Gastroesophageal sphincter (tissue), 4 donors: ENCODE measurements around the gene GALNT18. TPM values are rescaled to one million over a fixed set of nuclear protein-coding genes. Genes with fewer than 3 reads are reported as not detected.
A peak's percentile ranks its signal among the peaks of the same experiment; 100 is the strongest.

ENCODE experiments used
- ATAC-seq: fragments of 150-250 bp; one replicate; pipeline ENCODE4 v1.9.1; 2016; ENCODE audit warnings: mild to moderate bottlenecking, moderate library complexity
- H3K27ac ChIP-seq, 4 donors: fragments of 200-600 bp; sonication (generic) in 3 of 4; 1 replicate in 3 of 4; 2 replicates in 1 of 4; pipeline ENCODE4 v1.5.1; 2016 to 2019
- H3K27me3 ChIP-seq: fragments of 200-600 bp; sonication (generic); one replicate; pipeline ENCODE4 v1.5.1; 2019
- H3K36me3 ChIP-seq, 2 donors: fragments of 200-600 bp; sonication (generic); one replicate each; pipeline ENCODE4 v1.5.1; 2019; ENCODE audit warnings: control low read depth in 1 of 2
- H3K4me1 ChIP-seq, 3 donors: fragments of 200-600 bp; sonication (generic); 1 replicate in 2 of 3; 2 replicates in 1 of 3; pipeline ENCODE4 v1.5.1; 2016 to 2019; ENCODE audit warnings: control low read depth in 2 of 3
- H3K4me3 ChIP-seq, 2 donors: fragments of 200-600 bp; sonication (generic); one replicate each; pipeline ENCODE4 v1.5.1; 2019; ENCODE audit warnings: mild to moderate bottlenecking in 1 of 2, moderate library complexity in 1 of 2
- H3K9me3 ChIP-seq, 3 donors: fragments of 200-600 bp; sonication (generic); one replicate each; pipeline ENCODE4 v1.5.1; 2017 to 2019; ENCODE audit warnings: control low read depth in 2 of 3
- CTCF ChIP-seq, 4 experiments: fragments of 200-600 bp in 2 of 4; fragments of 450-650 bp in 2 of 4; sonication (generic) in 1 of 4; IDR thresholded peaks; one replicate each; pipeline ENCODE4 v1.5.1; 2017 to 2019; ENCODE audit warnings: antibody characterized with exemption in 4 of 4, mild to moderate bottlenecking in 2 of 4, moderate library complexity in 2 of 4
- EP300 ChIP-seq: sonication (generic); formaldehyde crosslinking; IDR thresholded peaks from one replicate; pipeline ENCODE4 v1.6.1; 2017; ENCODE audit warnings: antibody characterized with exemption, mild to moderate bottlenecking
- POLR2A ChIP-seq, 2 donors: fragments of 450-650 bp; IDR thresholded peaks; one replicate each; pipeline ENCODE4 v1.6.1; 2017; ENCODE audit warnings: antibody characterized with exemption in 2 of 2, mild to moderate bottlenecking in 2 of 2, moderate library complexity in 1 of 2
- POLR2AphosphoS5 ChIP-seq: sonication (generic); formaldehyde crosslinking; IDR thresholded peaks from one replicate; pipeline ENCODE4 v1.6.1; 2017; ENCODE audit warnings: antibody characterized with exemption
- WGBS, 2 donors: methylation state at CpG; one replicate each; pipeline ENCODE4 v1.1.5; 2018; ENCODE audit warnings: low coverage in 1 of 2; 5-methylcytosine and 5-hydroxymethylcytosine counted together
- total RNA-seq, 4 donors: library from RNA; depleted of rRNA; stranded (reverse); fragments of >200 nt; gene quantifications; one replicate each; pipeline ENCODE4 v1.1.0, GENCODE V29; 2016

GALNT18 gene
- total RNA-seq, 4 donors from 2014 or later, result 16.0 to 65.6 (median 35.2) TPM

- TF ChIP-seq POLR2A (IDR thresholded peaks at IDR 0.05) (no peak), CTCF (IDR thresholded peaks at IDR 0.05) (no peak), POLR2AphosphoS5 (no peak), EP300 (no peak)
- Histone ChIP-seq H3K4me3 (no peak overlapping the region), H3K4me1 (peaks cover 0 to 21% (median 4%) of the 10 kb centered on the region in 3 donors), H3K27me3 (no peaks in the 10 kb centered on the region), H3K9me3 (no peaks in the 10 kb centered on the region), H3K27ac (no peak overlapping the region), H3K36me3 (peaks cover 0 to 25% of the 10 kb centered on the region in 2 donors)
- no peak for ATAC-seq
- WGBS, 2 donors, result no CpG with 5 or more reads among the region's 1 CpG
Measured at GRCh38 chr11:11268119-11268518, 353.7 kb downstream of the GALNT18 start.

- Histone ChIP-seq H3K36me3 (peaks cover 0 to 25% of the 10 kb centered on the region in 2 donors), H3K9me3 (no peaks in the 10 kb centered on the region), H3K4me1 (peaks cover 0 to 24% (median 4%) of the 10 kb centered on the region in 3 donors), H3K27ac (no peak overlapping the region), H3K4me3 (no peak overlapping the region), H3K27me3 (no peaks in the 10 kb centered on the region)
- ATAC-seq, result no peak
- TF ChIP-seq POLR2A (IDR thresholded peaks at IDR 0.05) (no peak), POLR2AphosphoS5 (no peak), EP300 (no peak), CTCF (IDR thresholded peaks at IDR 0.05) (no peak)
Measured at GRCh38 chr11:11267312-11267711, 354.5 kb downstream of the GALNT18 start.

GRCh38 chr11:11265994-11266606 lies 355.7 kb downstream of the GALNT18 start:
- Histone ChIP-seq H3K9me3 (no peaks in the 10 kb centered on the region), H3K36me3 (peaks cover 0 to 22% of the 10 kb centered on the region in 2 donors), H3K27ac (no peak overlapping the region), H3K4me3 (no peak overlapping the region), H3K4me1 (peaks cover 0 to 24% (median 4%) of the 10 kb centered on the region in 3 donors), H3K27me3 (no peaks in the 10 kb centered on the region)
- no peak for ATAC-seq
- 43 to 65% methylated on average over 6 to 7 of the region's 8 CpGs for WGBS, 2 donors
- TF ChIP-seq CTCF (IDR thresholded peaks at IDR 0.05) (peak; percentile 65 to 82 (median 72)), POLR2AphosphoS5 (no peak), POLR2A (IDR thresholded peaks at IDR 0.05) (no peak)

GRCh38 chr11:11265320-11265719 lies 356.5 kb downstream of the GALNT18 start:
- ATAC-seq, result no peak
- 73% methylated on average over 2 of the region's 3 CpGs for WGBS, 2 donors

More at GRCh38 chr11:11265320-11265719, 356.5 kb downstream of the GALNT18 start:
- H3K27ac ChIP-seq, result no peak overlapping the region
- peaks cover 0 to 24% (median 4%) of the 10 kb centered on the region in 3 donors for H3K4me1 ChIP-seq
- H3K36me3 ChIP-seq, result peaks cover 0 to 15% of the 10 kb centered on the region in 2 donors
- TF ChIP-seq POLR2AphosphoS5 (no peak), POLR2A (IDR thresholded peaks at IDR 0.05) (no peak), EP300 (no peak), CTCF (IDR thresholded peaks at IDR 0.05) (no peak)
- no peak overlapping the region for H3K4me3 ChIP-seq
- H3K9me3 ChIP-seq, result no peaks in the 10 kb centered on the region
- no peaks in the 10 kb centered on the region for H3K27me3 ChIP-seq
